ENCODE results near the gene ALG11. TPM values are rescaled to one million over a fixed set of nuclear protein-coding genes. Genes with fewer than 3 reads are reported as not detected.
"Not testable (repeated sequence)": the region's sequence is repeated elsewhere in the genome, so short reads cannot be mapped to it uniquely, and the experiment has no call there.

Gene ALG11
- total RNA-seq, 1 donor from 2014 or later: 34.0 TPM

GRCh38 chr13:52048516-52048915, 36.3 kb downstream of the ALG11 start:
- TF ChIP-seq, protein P1, sequence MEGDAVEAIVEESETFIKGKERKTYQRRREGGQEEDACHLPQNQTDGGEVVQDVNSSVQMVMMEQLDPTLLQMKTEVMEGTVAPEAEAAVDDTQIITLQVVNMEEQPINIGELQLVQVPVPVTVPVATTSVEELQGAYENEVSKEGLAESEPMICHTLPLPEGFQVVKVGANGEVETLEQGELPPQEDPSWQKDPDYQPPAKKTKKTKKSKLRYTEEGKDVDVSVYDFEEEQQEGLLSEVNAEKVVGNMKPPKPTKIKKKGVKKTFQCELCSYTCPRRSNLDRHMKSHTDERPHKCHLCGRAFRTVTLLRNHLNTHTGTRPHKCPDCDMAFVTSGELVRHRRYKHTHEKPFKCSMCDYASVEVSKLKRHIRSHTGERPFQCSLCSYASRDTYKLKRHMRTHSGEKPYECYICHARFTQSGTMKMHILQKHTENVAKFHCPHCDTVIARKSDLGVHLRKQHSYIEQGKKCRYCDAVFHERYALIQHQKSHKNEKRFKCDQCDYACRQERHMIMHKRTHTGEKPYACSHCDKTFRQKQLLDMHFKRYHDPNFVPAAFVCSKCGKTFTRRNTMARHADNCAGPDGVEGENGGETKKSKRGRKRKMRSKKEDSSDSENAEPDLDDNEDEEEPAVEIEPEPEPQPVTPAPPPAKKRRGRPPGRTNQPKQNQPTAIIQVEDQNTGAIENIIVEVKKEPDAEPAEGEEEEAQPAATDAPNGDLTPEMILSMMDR (conservative IDR thresholded peaks at IDR 0.05): no peak
- no peak for DNase-seq (ENCODE audit: low read depth, low spot score)
- no peaks in the 10 kb centered on the region for H3K4me1 Mint-ChIP-seq
- no peak overlapping the region for H3K4me3 Mint-ChIP-seq
- peaks cover 3% of the 10 kb centered on the region for H3K36me3 Mint-ChIP-seq (ENCODE audit: low read depth)
- H3K27me3 Mint-ChIP-seq (ENCODE audit: low read depth): no peaks in the 10 kb centered on the region
- peaks cover 7% of the 10 kb centered on the region for H3K9me3 Mint-ChIP-seq
- no peak overlapping the region for H3K27ac Mint-ChIP-seq (ENCODE audit: unreplicated experiment)

DNA sequence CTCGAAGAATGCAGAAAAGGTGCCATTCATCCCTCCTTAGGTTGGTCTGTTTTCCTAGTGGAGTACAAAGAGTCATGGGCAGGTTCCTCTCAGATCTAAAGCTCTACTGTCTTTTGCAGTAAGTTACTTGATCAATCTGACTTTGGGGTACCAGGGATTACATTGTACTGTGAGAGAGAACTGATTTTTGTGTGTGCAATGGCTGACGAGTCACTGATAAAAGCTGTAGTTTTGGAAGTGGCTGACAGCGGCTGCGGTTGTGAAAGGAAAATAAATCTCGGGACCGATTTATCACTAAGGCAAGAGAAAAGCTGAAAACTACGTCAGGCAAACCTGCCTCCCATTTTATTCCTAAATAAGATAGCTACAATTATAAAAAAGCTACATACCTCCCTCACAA, 39.2 kb downstream of the ALG11 start:
- Mint-ChIP-seq H3K4me3 (no peak overlapping the region), H3K9me3 (peaks cover 4% of the 10 kb centered on the region), H3K36me3 (ENCODE audit: low read depth) (peaks cover 2% of the 10 kb centered on the region), H3K27ac (ENCODE audit: unreplicated experiment) (no peak overlapping the region), H3K27me3 (ENCODE audit: low read depth) (no peaks in the 10 kb centered on the region), H3K4me1 (no peaks in the 10 kb centered on the region)
- DNase-seq (ENCODE audit: low read depth, low spot score): no peak
- TF ChIP-seq, protein P1 (conservative IDR thresholded peaks at IDR 0.05): no peak

DNA sequence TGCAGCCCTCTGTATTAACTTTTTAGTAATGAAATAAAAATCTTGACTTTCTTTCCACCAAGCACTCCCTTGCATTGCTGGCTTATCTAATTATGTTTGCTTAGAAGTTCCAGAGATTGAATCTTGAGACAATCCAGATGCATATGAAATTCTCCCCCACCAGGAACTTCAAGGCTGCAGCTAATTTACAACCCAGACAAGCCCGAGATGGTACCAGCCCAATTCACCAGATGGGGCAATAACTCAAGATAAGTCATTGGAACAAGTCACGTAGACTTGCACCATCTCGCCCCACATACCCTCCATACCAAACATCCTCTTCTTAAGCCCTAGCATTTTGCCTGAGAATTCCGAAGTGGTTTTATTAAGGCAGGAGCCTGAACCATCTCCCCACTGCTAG, 41.3 kb downstream of the ALG11 start:
- H3K36me3 Mint-ChIP-seq (ENCODE audit: low read depth): peaks cover 2% of the 10 kb centered on the region
- no peak overlapping the region for H3K4me3 Mint-ChIP-seq
- peaks cover 3% of the 10 kb centered on the region for H3K9me3 Mint-ChIP-seq
- H3K27me3 Mint-ChIP-seq (ENCODE audit: low read depth): no peaks in the 10 kb centered on the region
- no peak overlapping the region for H3K27ac Mint-ChIP-seq (ENCODE audit: unreplicated experiment)
- no peak for DNase-seq (ENCODE audit: low read depth, low spot score)
- TF ChIP-seq, protein P1 (conservative IDR thresholded peaks at IDR 0.05): no peak
- no peaks in the 10 kb centered on the region for H3K4me1 Mint-ChIP-seq

DNA sequence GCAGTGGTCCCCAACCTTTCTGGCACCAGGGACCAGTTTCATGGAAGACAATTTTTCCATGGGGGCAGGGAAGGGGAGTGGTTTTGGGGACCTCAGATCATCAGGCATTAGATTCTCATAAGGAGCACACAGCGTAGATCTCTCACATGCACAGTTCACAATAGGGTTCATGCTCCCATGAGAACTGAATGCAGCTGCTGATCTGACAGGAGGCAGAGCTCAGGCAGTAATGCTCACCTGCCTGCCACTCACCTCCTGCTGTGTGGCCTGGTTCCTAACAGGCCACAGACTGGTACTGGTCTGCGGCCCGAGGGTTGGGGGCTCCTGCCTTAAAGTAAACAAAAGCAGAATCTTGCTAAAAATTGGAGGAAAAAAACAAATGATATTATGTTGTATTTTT, 48.9 kb downstream of the ALG11 start:
- not testable (repeated sequence) for DNase-seq (ENCODE audit: low read depth, low spot score); H3K4me1 Mint-ChIP-seq; H3K27ac Mint-ChIP-seq (ENCODE audit: unreplicated experiment); H3K9me3 Mint-ChIP-seq; H3K4me3 Mint-ChIP-seq; H3K27me3 Mint-ChIP-seq (ENCODE audit: low read depth)
- peaks cover 14% of the 10 kb centered on the region for H3K36me3 Mint-ChIP-seq (ENCODE audit: low read depth)

- peaks cover 6% of the 10 kb centered on the region for H3K9me3 Mint-ChIP-seq
- H3K4me3 Mint-ChIP-seq: no peak overlapping the region
- no peaks in the 10 kb centered on the region for H3K27me3 Mint-ChIP-seq (ENCODE audit: low read depth)
- H3K36me3 Mint-ChIP-seq (ENCODE audit: low read depth): peaks cover 14% of the 10 kb centered on the region
- TF ChIP-seq, protein P1 (conservative IDR thresholded peaks at IDR 0.05): no peak
- H3K4me1 Mint-ChIP-seq: no peaks in the 10 kb centered on the region
- no peak overlapping the region for H3K27ac Mint-ChIP-seq (ENCODE audit: unreplicated experiment)
- DNase-seq (ENCODE audit: low read depth, low spot score): no peak
Measured at GRCh38 chr13:52061587-52061986, 49.4 kb downstream of the ALG11 start.

GRCh38 chr13:52067237-52067636, 55.0 kb downstream of the ALG11 start:
- Mint-ChIP-seq H3K4me3 (no peak overlapping the region), H3K4me1 (no peaks in the 10 kb centered on the region), H3K27me3 (ENCODE audit: low read depth) (no peaks in the 10 kb centered on the region), H3K27ac (ENCODE audit: unreplicated experiment) (no peak overlapping the region), H3K36me3 (ENCODE audit: low read depth) (peaks cover 33% of the 10 kb centered on the region), H3K9me3 (peaks cover 23% of the 10 kb centered on the region)
- no peak for DNase-seq (ENCODE audit: low read depth, low spot score)
- TF ChIP-seq, protein P1 (conservative IDR thresholded peaks at IDR 0.05): no peak
